SU-DHL-6 (cell line): ENCODE measurements around the gene MECR.

ENCODE experiments used
- H2AFZ ChIP-seq: fragments of 200-600 bp; sonication (generic); 2 replicates; pipeline ENCODE4 v1.6.1; 2014; ENCODE audit warnings: low read depth, mild to moderate bottlenecking, moderate library complexity, mixed read lengths, antibody characterized with exemption, low read length; ENCODE audit not compliant: severe bottlenecking
- H3F3A ChIP-seq: fragments of 200-600 bp; shearing (Covaris generic); 2 replicates; pipeline ENCODE4 v1.6.0; 2016; ENCODE audit warnings: antibody characterized with exemption, mild to moderate bottlenecking; ENCODE audit not compliant: insufficient read depth
- H3K27ac ChIP-seq: fragments of 200-600 bp; sonication (generic); 2 replicates; pipeline ENCODE4 v1.5.1; 2016; ENCODE audit warnings: low read depth, mild to moderate bottlenecking, low read length, moderate library complexity, mixed read lengths
- H3K27me3 ChIP-seq: fragments of 200-600 bp; sonication (generic), shearing (Covaris generic); 2 replicates; pipeline ENCODE4 v1.6.0; 2014; ENCODE audit warnings: mild to moderate bottlenecking, low read length
- H3K36me3 ChIP-seq: fragments of 200-600 bp; sonication (generic); 2 replicates; pipeline ENCODE4 v1.6.1; 2014; ENCODE audit warnings: mild to moderate bottlenecking, low read length, mixed read lengths
- H3K4me2 ChIP-seq: fragments of 300-600, 200-600 bp; shearing (Covaris generic), sonication (generic); 2 replicates; pipeline ENCODE4 v1.6.0; 2014; ENCODE audit warnings: low read length, low read depth, mild to moderate bottlenecking; ENCODE audit not compliant: poor library complexity, severe bottlenecking
- H3K4me3 ChIP-seq: fragments of 200-600 bp; sonication (generic); 2 replicates; pipeline ENCODE4 v1.5.1; 2014; ENCODE audit warnings: antibody characterized with exemption, low read length, mild to moderate bottlenecking, mixed read lengths; ENCODE audit not compliant: insufficient read depth, poor library complexity, severe bottlenecking
- H3K79me2 ChIP-seq: fragments of 200-600 bp; sonication (generic); 2 replicates; pipeline ENCODE4 v1.6.1; 2014; ENCODE audit warnings: mild to moderate bottlenecking, low read length, moderate library complexity; ENCODE audit not compliant: insufficient read depth
- H3K9ac ChIP-seq: fragments of 200-600 bp; sonication (generic); 2 replicates; pipeline ENCODE4 v1.7.0; 2014; ENCODE audit warnings: mild to moderate bottlenecking, low read length
- H3K9me2 ChIP-seq: fragments of 200-600 bp; sonication (generic); replicated peaks from 2 replicates; pipeline ENCODE4 v1.6.1; 2014; ENCODE audit warnings: low read length; ENCODE audit not compliant: insufficient read depth
- H3K9me3 ChIP-seq: fragments of 200-600 bp; sonication (generic); 2 replicates; pipeline ENCODE4 v1.6.1; 2014; ENCODE audit warnings: low read length, mixed read lengths; ENCODE audit not compliant: insufficient read depth
- H4K20me1 ChIP-seq: fragments of 200-600 bp; sonication (generic); 2 replicates; pipeline ENCODE4 v1.6.1; 2014; ENCODE audit warnings: low read depth, mild to moderate bottlenecking, antibody characterized with exemption, low read length, moderate library complexity, mixed read lengths
- CTCF ChIP-seq: fragments of 200-600 bp; sonication (generic); IDR thresholded peaks from one replicate; pipeline ENCODE4 v1.5.1; 2017; ENCODE audit warnings: antibody characterized with exemption, mild to moderate bottlenecking, low read length, moderate library complexity; ENCODE audit not compliant: insufficient read depth, poor library complexity, severe bottlenecking
- EZH2phosphoT487 ChIP-seq: fragments of 200-600 bp; sonication (generic), shearing (Covaris generic); conservative IDR thresholded peaks from 2 replicates; pipeline ENCODE4 v1.6.1; 2018; ENCODE audit warnings: mild to moderate bottlenecking, antibody characterized with exemption, low read length, moderate library complexity, mixed read lengths

MECR gene

DNA sequence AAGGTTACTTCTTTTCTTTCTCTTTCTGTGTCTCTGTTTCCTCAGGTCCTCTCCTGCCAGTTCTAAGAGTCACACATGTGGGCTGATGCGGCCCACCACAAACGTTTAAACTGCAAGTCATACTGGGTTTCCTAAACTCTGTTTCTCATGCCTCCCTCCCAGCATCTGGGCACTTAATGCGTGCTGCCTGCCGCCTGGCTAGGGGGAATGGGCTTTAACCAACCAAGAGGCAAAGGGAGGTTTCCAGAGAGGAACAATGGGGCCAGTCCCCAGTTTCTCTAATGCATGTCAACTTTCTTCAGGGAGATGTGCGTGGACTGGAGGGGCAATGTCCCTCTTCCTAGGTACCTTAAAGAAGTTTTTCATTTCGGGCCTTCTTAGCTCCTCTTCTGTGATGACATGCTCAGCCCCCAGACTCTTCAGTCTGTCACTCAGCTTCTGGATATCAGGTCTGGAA, 29.1 kb downstream of the MECR start:
- H3K9me3 ChIP-seq, result no peaks in the 10 kb centered on the region
- H3K4me3 ChIP-seq, result no peak overlapping the region
- no peak overlapping the region for H3K4me2 ChIP-seq
- no peaks in the 10 kb centered on the region for H3K9me2 ChIP-seq
- H3K27ac ChIP-seq, result no peak overlapping the region
- H2AFZ ChIP-seq, result no peak overlapping the region
- H3K27me3 ChIP-seq, result no peaks in the 10 kb centered on the region
- H3K79me2 ChIP-seq, result no peaks in the 10 kb centered on the region
- H4K20me1 ChIP-seq, result no peaks in the 10 kb centered on the region
- no peaks in the 10 kb centered on the region for H3K36me3 ChIP-seq
- no peak overlapping the region for H3K9ac ChIP-seq
- no peak for TF ChIP-seq CTCF
- no peak for TF ChIP-seq EZH2phosphoT487
- no peaks in the 10 kb centered on the region for H3F3A ChIP-seq

DNA sequence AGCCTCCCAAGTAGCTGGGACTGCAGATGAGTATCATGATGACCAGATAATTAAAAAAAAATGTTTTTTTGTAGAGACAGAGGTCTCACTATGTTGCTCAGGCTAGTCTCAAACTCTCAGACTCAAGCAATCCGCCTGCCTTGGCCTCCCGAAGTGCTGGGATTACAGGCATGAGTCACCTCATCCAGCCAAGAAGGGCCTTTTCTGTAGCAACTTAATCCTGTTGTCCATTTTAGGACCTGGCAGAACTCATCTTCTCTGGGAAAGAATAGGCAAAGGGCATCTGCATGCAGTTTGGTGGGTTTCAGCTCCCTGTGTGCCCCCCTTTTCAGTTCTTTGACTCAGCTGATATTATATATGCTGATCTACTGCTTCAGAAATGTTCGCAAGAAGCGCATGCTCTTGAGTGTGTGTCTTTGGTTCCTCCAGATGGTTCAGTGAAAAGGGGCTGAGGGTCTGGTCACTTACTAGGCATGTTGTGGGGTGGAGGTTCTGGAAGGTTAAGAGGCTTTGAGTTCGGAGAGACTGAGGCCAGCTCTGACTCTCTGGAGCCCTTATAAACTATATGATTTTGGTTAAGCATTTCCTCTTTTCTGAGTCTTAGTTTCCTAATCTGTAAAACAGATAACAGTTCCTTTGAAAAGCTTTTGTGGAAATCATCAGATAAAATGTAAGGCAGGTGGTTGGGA, 29.7 kb downstream of the MECR start:
- Histone ChIP-seq H3K27ac (no peak overlapping the region), H3K4me3 (no peak overlapping the region), H3K79me2 (no peaks in the 10 kb centered on the region), H3F3A (no peaks in the 10 kb centered on the region), H3K9me3 (no peaks in the 10 kb centered on the region), H3K27me3 (no peaks in the 10 kb centered on the region), H4K20me1 (no peaks in the 10 kb centered on the region), H3K4me2 (no peak overlapping the region), H3K9ac (no peak overlapping the region), H3K9me2 (no peaks in the 10 kb centered on the region), H2AFZ (no peak overlapping the region), H3K36me3 (no peaks in the 10 kb centered on the region)
- TF ChIP-seq CTCF (no peak), EZH2phosphoT487 (no peak)

DNA sequence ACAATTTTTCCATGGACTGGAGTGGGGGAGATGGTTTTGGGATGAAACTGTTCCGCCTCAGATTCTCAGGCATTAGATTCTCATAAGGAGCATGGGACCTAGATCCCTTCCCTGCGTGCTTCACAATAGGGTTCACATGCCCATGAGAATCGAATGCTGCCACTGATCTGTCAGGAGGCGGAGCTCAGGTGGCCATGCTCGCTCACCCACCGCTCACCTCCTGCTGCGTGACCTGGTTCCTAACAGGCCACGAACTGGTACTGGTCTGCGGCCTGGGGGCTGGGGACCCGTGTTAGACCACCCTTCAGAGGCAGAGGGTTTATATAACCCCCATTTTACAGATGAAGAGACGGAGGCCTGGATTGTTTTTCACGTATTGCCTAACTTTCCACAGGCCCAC, 32.7 kb downstream of the MECR start:
- Histone ChIP-seq H3K4me2 (no peak overlapping the region), H3K79me2 (no peaks in the 10 kb centered on the region), H3K36me3 (no peaks in the 10 kb centered on the region), H3K27ac (no peak overlapping the region), H3K9ac (no peak overlapping the region), H2AFZ (no peak overlapping the region), H3K27me3 (no peaks in the 10 kb centered on the region), H3K9me2 (no peaks in the 10 kb centered on the region), H3K9me3 (no peaks in the 10 kb centered on the region), H4K20me1 (no peaks in the 10 kb centered on the region), H3F3A (no peaks in the 10 kb centered on the region), H3K4me3 (no peak overlapping the region)
- TF ChIP-seq EZH2phosphoT487, result no peak
- TF ChIP-seq CTCF, result no peak
